HG02642 (cell line): ENCODE measurements around the gene ELL2.

ENCODE experiments used
- ATAC-seq: cut with Tn5 transposase; IDR thresholded peaks from one replicate; pipeline ENCODE4 v1.9.1; 2021; ENCODE audit warnings: mild to moderate bottlenecking; ENCODE audit not compliant: unreplicated experiment, poor library complexity

The ELL2 gene

DNA sequence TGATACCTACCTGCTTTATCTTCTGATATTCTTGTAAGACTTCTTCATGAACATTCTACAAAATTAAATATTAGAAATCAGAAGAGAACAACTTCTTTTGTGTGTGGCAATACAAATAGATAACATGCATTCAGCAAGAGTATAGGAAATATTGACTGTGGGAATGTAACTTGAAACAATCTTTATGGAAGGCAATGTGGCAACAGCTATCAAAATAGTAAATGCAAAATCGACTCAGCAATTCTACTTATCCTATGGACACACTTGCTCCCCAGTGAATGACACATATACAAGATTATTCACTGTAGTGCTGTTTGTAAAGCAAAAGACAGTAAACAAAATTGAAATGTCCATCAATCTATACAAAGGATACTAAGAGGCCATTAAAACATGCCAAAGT is 72.6 kb downstream of the ELL2 start:
- no peak for ATAC-seq

GRCh38 chr5:95887977-95888376 is 73.7 kb downstream of the ELL2 start:
- no peak for ATAC-seq

DNA sequence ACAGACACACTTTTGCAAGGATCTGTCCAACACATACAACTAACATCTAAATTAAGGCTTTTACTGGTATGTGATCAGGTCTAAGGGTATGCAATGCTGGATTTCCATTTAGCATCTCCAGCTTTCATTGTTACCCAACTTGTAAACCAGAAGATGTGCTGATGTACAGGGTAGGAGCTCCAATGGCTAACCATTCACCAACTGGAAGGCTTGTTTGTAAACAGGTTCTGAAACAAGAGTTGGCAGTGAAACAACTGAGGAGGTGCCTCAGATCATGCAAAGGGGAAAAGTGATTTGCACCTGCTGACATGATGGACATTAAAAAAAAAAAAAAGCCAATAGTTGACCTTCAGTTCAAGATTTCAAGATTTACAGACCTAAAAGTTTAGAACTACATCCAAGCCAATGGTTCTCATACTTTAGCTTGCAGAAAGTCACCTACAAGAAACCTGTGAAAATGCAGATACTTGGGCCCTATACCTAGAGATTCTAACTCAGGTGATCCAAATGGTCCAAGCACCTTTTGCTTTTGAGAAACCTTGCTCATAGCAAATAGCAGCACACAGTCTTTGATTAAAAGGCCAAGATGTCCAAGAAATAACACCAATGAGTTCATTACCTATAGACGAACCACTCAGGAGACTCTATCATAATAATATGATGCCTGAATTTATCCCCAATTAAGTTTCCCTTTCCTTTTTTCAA is 75.2 kb downstream of the ELL2 start:
- ATAC-seq: no peak

DNA sequence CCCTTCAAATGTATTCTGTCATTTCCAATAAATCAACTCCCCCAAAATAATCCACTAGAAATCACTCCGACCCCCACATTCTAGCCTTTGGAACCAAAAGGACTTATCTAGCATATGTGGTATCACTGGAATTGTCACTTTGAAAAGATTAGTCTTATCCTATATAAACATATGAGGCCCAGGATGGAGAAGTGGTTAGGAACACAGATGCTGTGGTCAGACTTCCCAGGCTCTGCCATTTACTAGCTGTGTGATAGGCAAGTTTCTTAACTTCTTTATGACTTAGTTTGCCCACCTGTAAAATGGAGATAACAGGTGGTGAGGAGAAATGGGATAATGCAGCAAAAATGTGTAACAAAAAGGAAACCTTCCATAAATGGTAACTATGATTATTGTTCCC is 77.1 kb downstream of the ELL2 start:
- no peak for ATAC-seq

DNA sequence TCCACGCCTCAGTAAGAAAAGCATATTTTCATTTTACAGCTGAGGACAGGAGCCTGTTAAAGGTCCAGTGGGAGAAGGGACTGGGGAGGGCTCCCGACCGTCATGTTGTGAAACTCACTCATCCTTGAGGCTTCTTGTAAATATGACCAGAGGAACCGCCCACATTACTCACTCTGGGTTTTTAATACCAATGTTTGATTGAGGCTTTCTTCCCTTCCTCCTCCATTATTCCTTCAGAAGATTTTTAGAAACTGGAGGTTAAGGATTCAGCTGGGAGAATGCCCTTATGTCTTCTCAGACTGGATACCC is 77.7 kb downstream of the ELL2 start:
- peak; percentile 60 for ATAC-seq

GRCh38 chr5:95883185-95884016 is 78.2 kb downstream of the ELL2 start:
- peak; percentile 62 for ATAC-seq

DNA sequence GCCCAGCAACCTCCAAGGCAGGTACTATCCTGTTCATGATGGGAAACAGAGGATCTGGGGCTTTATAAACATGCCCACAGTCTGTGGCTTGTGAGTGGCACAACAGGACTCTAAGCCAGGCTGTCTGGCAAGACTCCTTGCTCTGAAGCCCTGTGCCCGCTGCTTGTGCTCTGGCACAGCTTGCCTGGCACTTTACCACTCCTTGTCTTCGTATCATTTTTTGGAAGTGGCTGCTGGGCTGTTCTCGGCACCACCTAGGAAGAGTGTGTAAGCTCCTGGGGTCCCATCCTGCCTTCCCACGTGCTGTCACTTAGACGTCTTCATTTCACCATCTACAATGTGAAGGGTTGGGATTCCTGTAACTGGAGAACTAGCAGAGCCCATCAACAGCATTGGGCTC is 79.8 kb downstream of the ELL2 start:
- no peak for ATAC-seq

DNA sequence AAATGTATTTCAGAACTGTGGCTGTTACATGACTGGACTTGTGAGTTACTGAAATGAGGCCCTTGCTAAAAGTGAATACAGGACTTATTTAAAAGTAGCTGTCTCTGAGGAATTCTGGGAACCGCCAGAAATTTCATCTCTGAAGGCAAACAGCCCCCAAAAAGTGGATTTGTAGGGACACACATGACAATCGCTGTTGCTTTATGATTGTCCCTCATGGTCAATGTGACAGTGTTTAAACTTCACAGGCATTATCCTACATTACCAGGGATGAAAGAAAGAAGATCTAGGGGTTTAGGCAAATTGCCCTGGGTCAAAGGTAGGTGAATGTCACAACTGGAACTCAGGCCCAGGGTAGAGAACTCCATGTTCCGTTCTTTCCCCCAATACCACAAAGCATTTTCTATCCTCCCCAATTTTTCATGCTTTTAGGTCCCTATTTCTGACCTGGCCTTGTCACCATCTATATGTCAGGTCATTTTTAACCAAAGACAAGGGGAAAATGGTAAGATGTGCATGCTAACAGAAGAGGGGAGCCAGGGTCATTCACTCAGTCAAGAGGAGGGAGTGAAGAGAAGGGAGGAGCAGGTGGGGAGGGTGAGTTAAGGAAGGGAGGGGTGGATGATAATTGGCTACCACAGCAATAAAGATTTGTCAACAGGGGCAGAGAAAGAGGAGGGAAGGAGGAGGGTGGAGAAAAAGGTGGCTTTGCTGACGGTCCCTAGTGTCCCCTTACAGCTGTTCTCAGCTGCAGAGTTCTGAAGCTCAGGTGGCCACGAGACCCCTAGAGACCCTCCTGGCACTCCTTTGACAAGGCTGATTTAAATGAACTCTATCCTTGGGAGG is 81.3 kb downstream of the ELL2 start:
- ATAC-seq: no peak

- no peak for ATAC-seq
Measured at GRCh38 chr5:95879661-95880060, 82.0 kb downstream of the ELL2 start.

GRCh38 chr5:95878417-95879323 is 83.0 kb downstream of the ELL2 start:
- peak; percentile 44 for ATAC-seq

GRCh38 chr5:95876782-95877181 is 84.9 kb downstream of the ELL2 start:
- ATAC-seq: no peak

DNA sequence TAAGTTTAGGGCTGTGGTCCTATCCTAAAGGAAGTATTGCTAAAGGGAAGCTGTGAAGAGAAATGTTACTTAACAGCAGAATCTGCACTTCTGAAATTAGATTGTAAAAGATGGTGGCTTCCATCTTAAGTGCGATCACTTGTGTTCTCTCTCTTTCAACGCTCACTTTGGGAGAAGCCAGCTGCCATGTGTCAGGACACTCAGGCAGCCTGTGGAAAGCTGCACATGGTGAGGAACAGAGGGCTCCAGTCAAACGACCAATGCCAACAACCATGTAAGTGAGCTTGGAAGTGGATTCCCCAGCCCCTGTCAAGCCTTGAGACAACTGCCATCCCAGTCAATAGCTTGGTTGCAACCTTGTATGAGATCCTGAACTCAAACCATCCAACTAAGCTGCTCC is 87.4 kb downstream of the ELL2 start:
- no peak for ATAC-seq

DNA sequence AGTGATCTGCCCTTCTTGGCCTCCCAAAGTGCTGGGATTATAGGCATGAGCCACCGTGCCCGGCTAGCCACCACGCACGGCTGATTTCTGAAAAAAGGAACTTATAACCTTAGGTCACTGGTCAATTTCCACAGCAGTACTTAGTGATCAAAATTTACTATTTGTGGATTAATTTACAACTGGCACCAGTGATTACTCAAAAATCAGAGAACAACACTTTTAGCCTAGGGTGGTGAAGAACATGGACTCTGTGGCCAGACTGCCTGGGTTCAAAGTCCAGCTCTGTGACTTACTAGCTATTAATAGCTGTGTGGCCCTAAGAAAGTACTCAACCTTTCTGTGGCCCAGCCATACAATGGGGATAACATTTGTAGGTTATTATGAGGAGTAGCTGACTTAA is 88.3 kb downstream of the ELL2 start:
- no peak for ATAC-seq

GRCh38 chr5:95872346-95873268 is 89.0 kb downstream of the ELL2 start:
- no peak for ATAC-seq

- ATAC-seq: no peak
Measured at GRCh38 chr5:95871146-95871806, 90.4 kb downstream of the ELL2 start.

- peak; percentile 73 for ATAC-seq
Measured at GRCh38 chr5:95870105-95870672, 91.5 kb downstream of the ELL2 start.

DNA sequence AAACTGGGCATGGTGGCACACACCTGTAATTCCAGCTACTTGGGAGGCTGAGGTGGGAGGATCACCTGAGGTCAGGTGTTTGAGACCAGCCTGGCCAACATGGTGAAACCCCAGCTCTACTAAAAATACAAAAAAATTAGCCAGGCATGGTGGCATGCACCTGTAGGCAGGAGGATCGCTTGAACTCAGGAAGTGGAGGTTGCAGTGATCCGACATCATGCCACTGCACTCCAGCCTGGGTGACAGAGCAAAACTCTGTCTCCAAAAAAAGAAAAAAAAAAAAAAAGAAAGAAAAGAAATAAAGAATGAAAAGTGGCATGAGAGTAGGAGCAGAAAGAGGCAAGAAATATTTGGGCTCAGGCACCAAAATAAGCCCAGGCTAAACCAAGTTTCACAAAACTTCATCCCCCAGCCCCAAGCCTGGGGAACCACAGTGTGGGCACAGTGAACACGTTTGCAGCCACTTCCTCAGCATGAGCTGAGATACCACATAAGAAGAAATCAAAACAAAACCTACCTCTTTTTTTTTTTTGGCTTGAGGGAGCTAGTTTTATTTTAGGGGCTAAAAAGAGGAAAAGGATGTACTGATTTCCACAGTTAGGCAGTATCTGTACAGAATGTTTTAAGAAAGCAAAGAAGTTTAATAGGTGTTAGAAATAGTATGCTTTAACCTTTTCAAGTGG is 92.3 kb downstream of the ELL2 start:
- ATAC-seq: peak; percentile 40

DNA sequence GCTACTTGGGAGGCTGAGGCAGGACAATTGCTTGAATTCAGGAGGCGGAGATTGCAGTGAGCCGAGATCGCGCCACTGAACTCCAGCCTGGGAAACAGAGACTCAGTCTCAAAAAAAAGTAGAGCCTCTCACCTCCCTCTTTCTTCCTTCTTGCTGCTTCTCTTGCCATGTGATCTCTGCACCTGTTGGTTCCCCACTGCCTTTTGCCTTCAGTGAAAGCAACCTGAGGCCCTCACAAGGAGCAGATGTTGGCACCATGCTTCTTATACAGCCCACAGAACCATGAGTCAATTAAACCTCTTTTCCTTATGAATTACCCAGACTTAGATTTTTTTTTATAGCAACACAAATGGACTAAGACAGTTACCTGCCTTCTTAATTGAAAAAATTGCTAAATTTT is 93.5 kb downstream of the ELL2 start:
- ATAC-seq: no peak
